Measurements from ENCODE around the gene KLF7.

- TF ChIP-seq RAD21 (IDR thresholded peaks at IDR 0.05; ENCODE audit: low read depth), result no peak
- no peak for TF ChIP-seq CEBPB (IDR thresholded peaks at IDR 0.05)
- no peak for TF ChIP-seq NFIC (IDR thresholded peaks at IDR 0.05)
- TF ChIP-seq, protein P1, sequence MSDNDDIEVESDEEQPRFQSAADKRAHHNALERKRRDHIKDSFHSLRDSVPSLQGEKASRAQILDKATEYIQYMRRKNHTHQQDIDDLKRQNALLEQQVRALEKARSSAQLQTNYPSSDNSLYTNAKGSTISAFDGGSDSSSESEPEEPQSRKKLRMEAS (IDR thresholded peaks at IDR 0.05), result no peak
- TF ChIP-seq YY1 (IDR thresholded peaks at IDR 0.05; ENCODE audit: low read depth), result no peak
- no peak for TF ChIP-seq EP300 (IDR thresholded peaks at IDR 0.05; ENCODE audit: borderline replicate concordance)
- TF ChIP-seq CREB1 (IDR thresholded peaks at IDR 0.05; ENCODE audit: low read depth), result no peak
- TF ChIP-seq ZBTB7A (IDR thresholded peaks at IDR 0.05; ENCODE audit: low read depth), result no peak
Observed at GRCh38 chr2:207142461-207142860, 23.3 kb downstream of the KLF7 start.

Data from Ishikawa (cell line).